Karpas-422 (cell line): ENCODE data around the gene SLAMF6. TPM values are rescaled to one million over a fixed set of nuclear protein-coding genes. Genes with fewer than 3 reads are reported as not detected.

Source experiments
- DNase-seq: peaks from one replicate; pipeline ENCODE4 v3.0.0-alpha.2; 2015
- H2AFZ ChIP-seq: fragments of 200-600 bp; sonication (generic); 2 replicates; pipeline ENCODE4 v1.6.1; 2014; ENCODE audit warnings: antibody characterized with exemption, low read length, mixed read lengths
- H3K27ac ChIP-seq: fragments of 200-600 bp; sonication (generic); 2 replicates; pipeline ENCODE4 v1.5.1; 2014; ENCODE audit warnings: mild to moderate bottlenecking, low read length, moderate library complexity
- H3K27me3 ChIP-seq: fragments of 200-600 bp; sonication (generic); 2 replicates; pipeline ENCODE4 v1.6.1; 2014; ENCODE audit warnings: low read length, mixed read lengths
- H3K36me3 ChIP-seq: fragments of 200-600 bp; sonication (generic); 2 replicates; pipeline ENCODE4 v1.6.1; 2014; ENCODE audit warnings: low read length, mixed read lengths; ENCODE audit not compliant: insufficient read depth
- H3K4me1 ChIP-seq: fragments of 200-600 bp; sonication (generic); 2 replicates; pipeline ENCODE4 v1.6.1; 2014; ENCODE audit warnings: mild to moderate bottlenecking, low read length, mixed read lengths
- H3K4me2 ChIP-seq: fragments of 200-600 bp; sonication (generic); 2 replicates; pipeline ENCODE4 v1.6.1; 2014; ENCODE audit warnings: low read length, low read depth, mild to moderate bottlenecking; ENCODE audit not compliant: poor library complexity, severe bottlenecking
- H3K4me3 ChIP-seq: fragments of 200-600 bp; sonication (generic); 2 replicates; pipeline ENCODE4 v1.5.1; 2014; ENCODE audit warnings: mild to moderate bottlenecking, antibody characterized with exemption, low read length, mixed read lengths
- H3K79me2 ChIP-seq: fragments of 200-600 bp; sonication (generic); 2 replicates; pipeline ENCODE4 v1.6.1; 2014; ENCODE audit warnings: mild to moderate bottlenecking, low read length, mixed read lengths
- H3K9ac ChIP-seq: fragments of 200-600 bp; sonication (generic); 2 replicates; pipeline ENCODE4 v1.6.0; 2014; ENCODE audit warnings: low read length
- H3K9me2 ChIP-seq: fragments of 200-600 bp; sonication (generic), shearing (Covaris generic); replicated peaks from 2 replicates; pipeline ENCODE4 v1.6.0; 2014; ENCODE audit warnings: mild to moderate bottlenecking, low read length, moderate library complexity; ENCODE audit not compliant: insufficient read depth
- H3K9me3 ChIP-seq: fragments of 300-700, 200-600 bp; sonication (generic); 2 replicates; pipeline ENCODE4 v1.6.1; 2014; ENCODE audit warnings: low read length, mixed read lengths
- H4K20me1 ChIP-seq: fragments of 200-600 bp; sonication (generic); 2 replicates; pipeline ENCODE4 v1.6.1; 2014; ENCODE audit warnings: mild to moderate bottlenecking, antibody characterized with exemption, low read length, low read depth; ENCODE audit not compliant: insufficient read depth
- total RNA-seq: library from RNA; depleted of rRNA; stranded (reverse); fragments of >200 nt; shearing (Covaris generic); gene quantifications from 2 replicates; pipeline ENCODE4 v1.2.3, GENCODE V29; 2014; ENCODE audit warnings: low replicate concordance

SLAMF6 gene
- total RNA-seq, 1 experiment from 2014 or later = 66.0 TPM

- Histone ChIP-seq H3K36me3 (peaks cover 12% of the 10 kb centered on the region), H3K9ac (peak overlapping the region; percentile 30), H3K27ac (peak overlapping the region; percentile 94), H3K4me3 (peak overlapping the region; percentile 7; the same call in 1 of the 2 replicates), H3K4me2 (peak overlapping the region; percentile 52), H3K9me3 (no peaks in the 10 kb centered on the region), H4K20me1 (no peaks in the 10 kb centered on the region), H2AFZ (no peak overlapping the region), H3K9me2 (no peaks in the 10 kb centered on the region), H3K79me2 (no peaks in the 10 kb centered on the region), H3K27me3 (no peaks in the 10 kb centered on the region), H3K4me1 (peaks cover 63% of the 10 kb centered on the region)
- peak; percentile 83 for DNase-seq
Observed at GRCh38 chr1:160548960-160549664, 26.1 kb upstream of the SLAMF6 start.

- H3K27me3 ChIP-seq = no peaks in the 10 kb centered on the region
- H3K4me3 ChIP-seq = peak overlapping the region; percentile 7; the same call in 1 of the 2 replicates
- no peak for DNase-seq
- peak overlapping the region; percentile 52 for H3K4me2 ChIP-seq
- peaks cover 10% of the 10 kb centered on the region for H3K36me3 ChIP-seq
- H3K27ac ChIP-seq = peak overlapping the region; percentile 94
- H3K9ac ChIP-seq = peak overlapping the region; percentile 30
- H3K79me2 ChIP-seq = no peaks in the 10 kb centered on the region
- no peaks in the 10 kb centered on the region for H3K9me3 ChIP-seq
- H3K9me2 ChIP-seq = no peaks in the 10 kb centered on the region
- no peak overlapping the region; the same call in 1 of the 2 replicates for H2AFZ ChIP-seq
- H3K4me1 ChIP-seq = peaks cover 60% of the 10 kb centered on the region
- no peaks in the 10 kb centered on the region for H4K20me1 ChIP-seq
Observed at GRCh38 chr1:160548183-160548582, 25.1 kb upstream of the SLAMF6 start.

GRCh38 chr1:160547422-160547821, 24.4 kb upstream of the SLAMF6 start:
- Histone ChIP-seq H3K36me3 (peaks cover 4% of the 10 kb centered on the region; the same call in 1 of the 2 replicates), H3K9ac (peak overlapping the region; percentile 30), H3K9me3 (no peaks in the 10 kb centered on the region), H3K9me2 (no peaks in the 10 kb centered on the region), H3K4me1 (peaks cover 68% of the 10 kb centered on the region), H3K79me2 (no peaks in the 10 kb centered on the region), H2AFZ (no peak overlapping the region), H3K4me2 (peak overlapping the region; percentile 52), H4K20me1 (no peaks in the 10 kb centered on the region), H3K27ac (peak overlapping the region; percentile 94), H3K27me3 (no peaks in the 10 kb centered on the region), H3K4me3 (no peak overlapping the region)
- DNase-seq = peak; percentile 68

- H2AFZ ChIP-seq = no peak overlapping the region
- no peaks in the 10 kb centered on the region for H4K20me1 ChIP-seq
- H3K9me3 ChIP-seq = no peaks in the 10 kb centered on the region
- H3K27me3 ChIP-seq = no peaks in the 10 kb centered on the region
- H3K79me2 ChIP-seq = no peaks in the 10 kb centered on the region
- no peak for DNase-seq
- no peak overlapping the region for H3K4me3 ChIP-seq
- H3K9ac ChIP-seq = peak overlapping the region; percentile 30
- peaks cover 72% of the 10 kb centered on the region for H3K4me1 ChIP-seq
- H3K4me2 ChIP-seq = peak overlapping the region; percentile 52
- H3K36me3 ChIP-seq = 0 out of 2 replicates have a peak, but pooled peaks cover 3% of the 10 kb centered on the region
- H3K27ac ChIP-seq = peak overlapping the region; percentile 94
- H3K9me2 ChIP-seq = no peaks in the 10 kb centered on the region
Observed at GRCh38 chr1:160546942-160547341, 23.9 kb upstream of the SLAMF6 start.

GRCh38 chr1:160544647-160545046, 21.6 kb upstream of the SLAMF6 start:
- Histone ChIP-seq H3K36me3 (no peaks in the 10 kb centered on the region), H3K4me2 (no peak overlapping the region), H3K9me2 (no peaks in the 10 kb centered on the region), H3K79me2 (no peaks in the 10 kb centered on the region), H4K20me1 (no peaks in the 10 kb centered on the region), H3K27ac (peak overlapping the region; percentile 71), H2AFZ (peak overlapping the region; percentile 60), H3K4me3 (no peak overlapping the region), H3K9ac (no peak overlapping the region), H3K4me1 (peaks cover 78% of the 10 kb centered on the region), H3K9me3 (no peaks in the 10 kb centered on the region), H3K27me3 (no peaks in the 10 kb centered on the region)
- DNase-seq = peak; percentile 82

GRCh38 chr1:160542303-160542945, 19.4 kb upstream of the SLAMF6 start:
- H3K4me3 ChIP-seq = no peak overlapping the region
- no peak overlapping the region for H3K4me2 ChIP-seq
- H3K36me3 ChIP-seq = no peaks in the 10 kb centered on the region
- H3K9ac ChIP-seq = no peak overlapping the region
- no peaks in the 10 kb centered on the region for H3K9me3 ChIP-seq
- no peaks in the 10 kb centered on the region for H3K79me2 ChIP-seq
- no peaks in the 10 kb centered on the region for H3K9me2 ChIP-seq
- H3K27ac ChIP-seq = peak overlapping the region; percentile 93
- DNase-seq = no peak
- no peak overlapping the region for H2AFZ ChIP-seq
- no peaks in the 10 kb centered on the region for H4K20me1 ChIP-seq
- H3K27me3 ChIP-seq = no peaks in the 10 kb centered on the region
- H3K4me1 ChIP-seq = peaks cover 62% of the 10 kb centered on the region

GRCh38 chr1:160541622-160542302, 18.7 kb upstream of the SLAMF6 start:
- Histone ChIP-seq H3K27ac (peak overlapping the region; percentile 93), H3K4me3 (no peak overlapping the region), H3K4me1 (peaks cover 55% of the 10 kb centered on the region), H3K9me2 (no peaks in the 10 kb centered on the region), H3K27me3 (no peaks in the 10 kb centered on the region), H2AFZ (no peak overlapping the region), H3K79me2 (no peaks in the 10 kb centered on the region), H3K9me3 (no peaks in the 10 kb centered on the region), H4K20me1 (no peaks in the 10 kb centered on the region), H3K9ac (no peak overlapping the region), H3K4me2 (no peak overlapping the region), H3K36me3 (no peaks in the 10 kb centered on the region)
- DNase-seq = no peak

- peak overlapping the region; percentile 60 for H3K9ac ChIP-seq
- peak overlapping the region; percentile 61 for H3K4me2 ChIP-seq
- peak overlapping the region; percentile 16; the same call in 1 of the 2 replicates for H3K4me3 ChIP-seq
- peak overlapping the region; percentile 93 for H3K27ac ChIP-seq
- no peaks in the 10 kb centered on the region for H3K9me2 ChIP-seq
- peaks cover 48% of the 10 kb centered on the region for H3K4me1 ChIP-seq
- H4K20me1 ChIP-seq = no peaks in the 10 kb centered on the region
- no peaks in the 10 kb centered on the region for H3K27me3 ChIP-seq
- no peaks in the 10 kb centered on the region for H3K79me2 ChIP-seq
- H3K9me3 ChIP-seq = peaks cover 2% of the 10 kb centered on the region
- no peak overlapping the region for H2AFZ ChIP-seq
- H3K36me3 ChIP-seq = no peaks in the 10 kb centered on the region
- no peak for DNase-seq
Observed at GRCh38 chr1:160540859-160541233, 17.8 kb upstream of the SLAMF6 start.
